Measurements from ENCODE around the gene MBP. TPM values are rescaled to one million over a fixed set of nuclear protein-coding genes. Genes with fewer than 3 reads are reported as not detected.
A peak's percentile ranks its signal among the peaks of the same experiment; 100 is the strongest.

Gene MBP
- total and polyA plus RNA-seq, 10 of the 15 experiments (the other 5 are each of a cell fraction or from before 2014, with no cell fraction given), result 12.2 to 67.8 (median 42.1) TPM

DNA sequence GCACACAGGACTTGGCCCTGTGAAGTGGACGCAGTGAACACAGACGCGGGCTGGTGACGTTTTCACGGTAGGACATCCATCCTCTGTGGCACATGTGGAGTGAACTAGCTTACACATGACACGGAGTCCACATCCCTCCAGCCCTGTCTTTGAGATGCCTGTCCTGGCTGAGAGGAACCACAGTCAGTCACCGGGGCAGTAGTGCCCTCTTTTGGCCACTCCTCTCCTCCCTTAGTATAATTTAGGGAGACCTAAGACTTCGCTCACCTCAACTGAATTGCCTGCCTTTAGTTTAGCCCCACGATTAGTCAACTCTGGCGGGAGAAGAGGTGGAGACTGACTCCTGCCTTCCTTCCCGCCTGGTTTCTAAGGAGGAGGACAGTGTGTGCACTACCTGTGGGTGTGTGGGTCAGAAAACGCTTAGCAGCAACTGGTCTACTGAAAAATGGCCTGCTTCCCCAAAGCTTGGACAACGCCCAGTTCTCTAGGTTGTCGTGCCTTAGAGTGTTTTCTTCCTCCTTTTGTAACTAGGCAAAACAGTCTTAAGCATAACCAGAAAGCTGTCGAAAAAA is 70.6 kb downstream of the MBP start:
- ChIA-PET SMC1A (ENCODE audit: uncharacterized antibody, unreplicated experiment) (interaction anchor here (0.7 to 3.4 kb wide), 18 partner anchors 12 to 149 kb away, joined by 3 to 18 read pairs (median 5); no protein-coding TSS in a partner anchor), RAD21 (ENCODE audit: unreplicated experiment) (interaction anchor here (0.7 to 3.6 kb wide), 12 partner anchors 35 to 98 kb away, joined by 3 to 21 read pairs (median 8); partner anchors contain the start of gene MBP), POLR2A (interaction anchor here (1.1 to 2.1 kb wide), 4 partner anchors 39 to 67 kb away, joined by 3 to 8 read pairs (median 4); no protein-coding TSS in a partner anchor), CTCF (interaction anchor here (1.1 to 3.3 kb wide), 15 partner anchors 30 to 149 kb away, joined by 3 to 15 read pairs (median 4); no protein-coding TSS in a partner anchor)
- Histone ChIP-seq H3K4me3 (peak overlapping the region; percentile 2; the same call in 1 of the 2 replicates), H3K4me2 (ENCODE audit: control insufficient read depth, insufficient read depth) (peak overlapping the region; percentile 93), H3K36me3 (ENCODE audit: control insufficient read depth in 2 of 2, insufficient read depth in 2 of 2, low read length in 1 of 2) (peaks cover 9 to 20% of the 10 kb centered on the region in 2 experiments; a peak in 3 of 4 replicates), H3K27me3 (replicated peaks in 1 of 2; ENCODE audit: control insufficient read depth in 2 of 2, insufficient read depth in 2 of 2, low read length in 1 of 2) (no peaks in the 10 kb centered on the region), H4K20me1 (ENCODE audit: control insufficient read depth, insufficient read depth) (no peaks in the 10 kb centered on the region), H3K9me3 (replicated peaks; ENCODE audit: control insufficient read depth, insufficient read depth, low read length) (no peaks in the 10 kb centered on the region), H3K4me1 (ENCODE audit: control insufficient read depth, insufficient read depth, low read length) (peaks cover 61% of the 10 kb centered on the region), H2AFZ (ENCODE audit: control insufficient read depth, low read depth, low read length) (peak overlapping the region; percentile 6), H3K79me2 (ENCODE audit: control insufficient read depth, insufficient read depth, low read length) (peaks cover 11% of the 10 kb centered on the region), H3K27ac (ENCODE audit: control insufficient read depth, insufficient read depth) (peak overlapping the region; percentile 97), H3K9ac (ENCODE audit: control insufficient read depth, insufficient read depth, low read length) (peak overlapping the region; percentile 60)
- FAIRE-seq, result no peak
- BruUV-seq (replicated peaks), result TSS peak; percentile 15
- TF ChIP-seq, protein P1, sequence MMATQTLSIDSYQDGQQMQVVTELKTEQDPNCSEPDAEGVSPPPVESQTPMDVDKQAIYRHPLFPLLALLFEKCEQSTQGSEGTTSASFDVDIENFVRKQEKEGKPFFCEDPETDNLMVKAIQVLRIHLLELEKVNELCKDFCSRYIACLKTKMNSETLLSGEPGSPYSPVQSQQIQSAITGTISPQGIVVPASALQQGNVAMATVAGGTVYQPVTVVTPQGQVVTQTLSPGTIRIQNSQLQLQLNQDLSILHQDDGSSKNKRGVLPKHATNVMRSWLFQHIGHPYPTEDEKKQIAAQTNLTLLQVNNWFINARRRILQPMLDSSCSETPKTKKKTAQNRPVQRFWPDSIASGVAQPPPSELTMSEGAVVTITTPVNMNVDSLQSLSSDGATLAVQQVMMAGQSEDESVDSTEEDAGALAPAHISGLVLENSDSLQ (IDR thresholded peaks at IDR 0.05), result no peak
- TF ChIP-seq, protein P2, sequence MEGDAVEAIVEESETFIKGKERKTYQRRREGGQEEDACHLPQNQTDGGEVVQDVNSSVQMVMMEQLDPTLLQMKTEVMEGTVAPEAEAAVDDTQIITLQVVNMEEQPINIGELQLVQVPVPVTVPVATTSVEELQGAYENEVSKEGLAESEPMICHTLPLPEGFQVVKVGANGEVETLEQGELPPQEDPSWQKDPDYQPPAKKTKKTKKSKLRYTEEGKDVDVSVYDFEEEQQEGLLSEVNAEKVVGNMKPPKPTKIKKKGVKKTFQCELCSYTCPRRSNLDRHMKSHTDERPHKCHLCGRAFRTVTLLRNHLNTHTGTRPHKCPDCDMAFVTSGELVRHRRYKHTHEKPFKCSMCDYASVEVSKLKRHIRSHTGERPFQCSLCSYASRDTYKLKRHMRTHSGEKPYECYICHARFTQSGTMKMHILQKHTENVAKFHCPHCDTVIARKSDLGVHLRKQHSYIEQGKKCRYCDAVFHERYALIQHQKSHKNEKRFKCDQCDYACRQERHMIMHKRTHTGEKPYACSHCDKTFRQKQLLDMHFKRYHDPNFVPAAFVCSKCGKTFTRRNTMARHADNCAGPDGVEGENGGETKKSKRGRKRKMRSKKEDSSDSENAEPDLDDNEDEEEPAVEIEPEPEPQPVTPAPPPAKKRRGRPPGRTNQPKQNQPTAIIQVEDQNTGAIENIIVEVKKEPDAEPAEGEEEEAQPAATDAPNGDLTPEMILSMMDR (IDR thresholded peaks at IDR 0.05 in 2 of 3, conservative IDR thresholded peaks at IDR 0.05 in 1 of 3; ENCODE audit: control insufficient read depth in 2 of 3, extremely low read depth in 1 of 3, insufficient read depth in 1 of 3, low read depth in 3 of 3, low read length in 3 of 3), result peak in 2 of 3 experiments; percentile 16 to 26; a peak in 2 of 6 replicates
- TF ChIP-seq CHD4 (IDR thresholded peaks at IDR 0.05), result no peak
- TF ChIP-seq ZNF384 (IDR thresholded peaks at IDR 0.05; ENCODE audit: borderline replicate concordance, low read depth, low read length), result peak; percentile 75
- TF ChIP-seq NR2C2 (IDR thresholded peaks at IDR 0.05; ENCODE audit: borderline replicate concordance, control insufficient read depth, insufficient read length, low read depth), result no peak
- TF ChIP-seq GATAD2B (conservative IDR thresholded peaks at IDR 0.05; ENCODE audit: low read depth), result 0 out of 2 replicates have a peak, but pooled peaks have one; percentile 9
- TF ChIP-seq STAT3 (IDR thresholded peaks at IDR 0.05; ENCODE audit: low read depth, low read length), result 0 out of 2 replicates have a peak, but pooled peaks have one; percentile 49
- 0 out of 2 replicates have a peak, but pooled peaks have one; percentile 9 for TF ChIP-seq CHD2 (IDR thresholded peaks at IDR 0.05; ENCODE audit: borderline replicate concordance, low read depth, low read length)
- 0 out of 2 replicates have a peak, but pooled peaks have one; percentile 29 for TF ChIP-seq SIN3A (IDR thresholded peaks at IDR 0.05; ENCODE audit: low read depth, low read length)
- peak; percentile 34; the same call in 1 of the 2 replicates for TF ChIP-seq YY1 (IDR thresholded peaks at IDR 0.05; ENCODE audit: low read depth, low read length)
- TF ChIP-seq, protein P3, sequence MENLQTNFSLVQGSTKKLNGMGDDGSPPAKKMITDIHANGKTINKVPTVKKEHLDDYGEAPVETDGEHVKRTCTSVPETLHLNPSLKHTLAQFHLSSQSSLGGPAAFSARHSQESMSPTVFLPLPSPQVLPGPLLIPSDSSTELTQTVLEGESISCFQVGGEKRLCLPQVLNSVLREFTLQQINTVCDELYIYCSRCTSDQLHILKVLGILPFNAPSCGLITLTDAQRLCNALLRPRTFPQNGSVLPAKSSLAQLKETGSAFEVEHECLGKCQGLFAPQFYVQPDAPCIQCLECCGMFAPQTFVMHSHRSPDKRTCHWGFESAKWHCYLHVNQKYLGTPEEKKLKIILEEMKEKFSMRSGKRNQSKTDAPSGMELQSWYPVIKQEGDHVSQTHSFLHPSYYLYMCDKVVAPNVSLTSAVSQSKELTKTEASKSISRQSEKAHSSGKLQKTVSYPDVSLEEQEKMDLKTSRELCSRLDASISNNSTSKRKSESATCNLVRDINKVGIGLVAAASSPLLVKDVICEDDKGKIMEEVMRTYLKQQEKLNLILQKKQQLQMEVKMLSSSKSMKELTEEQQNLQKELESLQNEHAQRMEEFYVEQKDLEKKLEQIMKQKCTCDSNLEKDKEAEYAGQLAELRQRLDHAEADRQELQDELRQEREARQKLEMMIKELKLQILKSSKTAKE (IDR thresholded peaks at IDR 0.05; ENCODE audit: low read depth, poor library complexity, severe bottlenecking), result no peak
- peak; percentile 34; the same call in 1 of the 2 replicates for TF ChIP-seq SPI1 (IDR thresholded peaks at IDR 0.05; ENCODE audit: borderline replicate concordance, insufficient read depth, low read depth, low read length)
- TF ChIP-seq RAD21 (IDR thresholded peaks at IDR 0.05; ENCODE audit: insufficient read depth, low read depth, low read length), result peak; percentile 24; the same call in 1 of the 2 replicates
- TF ChIP-seq SMARCA5 (IDR thresholded peaks at IDR 0.05), result peak; percentile 67; the same call in 1 of the 2 replicates
- TF ChIP-seq CBX5 (IDR thresholded peaks at IDR 0.05; ENCODE audit: low read depth), result no peak
- TF ChIP-seq HDAC6 (IDR thresholded peaks at IDR 0.05; ENCODE audit: unreplicated experiment), result peak; percentile 44
- no peak for TF ChIP-seq RCOR1 (conservative IDR thresholded peaks at IDR 0.05; ENCODE audit: low read depth, low read length)
- peak; percentile 61; the same call in 1 of the 2 replicates for TF ChIP-seq HDGF (IDR thresholded peaks at IDR 0.05)
- ATAC-seq, result peak; percentile 65
- in situ Hi-C loops (cut with MboI) (loop anchor here (10.0 kb wide), 1 partner anchor 63 kb away; no protein-coding TSS in a partner anchor), intact Hi-C loops (cut with micrococcal nuclease; ENCODE audit: unreplicated experiment) (loop anchor here (1.0 to 2.0 kb wide), 3 partner anchors 40 to 147 kb away; no protein-coding TSS in a partner anchor)
- no peak for DNase-seq (ENCODE audit: low read depth, low spot score)
- 23% methylated on average over 15 of the region's 15 CpGs for WGBS (ENCODE audit: insufficient coverage, insufficient replicate concordance, low lambda C conversion rate, missing lambda C conversion rate)

All from GM12878 (cell line).